DMS53 treated with DMSO at 0.1 percent for 48 hours (cell line): Measurements from ENCODE around the gene PHRF1.

Source experiments
- DNase-seq: peaks from one replicate; lab custom pipeline; 2025; ENCODE audit not compliant: unreplicated experiment; lab: John Stamatoyannopoulos, UW

Gene PHRF1

DNA sequence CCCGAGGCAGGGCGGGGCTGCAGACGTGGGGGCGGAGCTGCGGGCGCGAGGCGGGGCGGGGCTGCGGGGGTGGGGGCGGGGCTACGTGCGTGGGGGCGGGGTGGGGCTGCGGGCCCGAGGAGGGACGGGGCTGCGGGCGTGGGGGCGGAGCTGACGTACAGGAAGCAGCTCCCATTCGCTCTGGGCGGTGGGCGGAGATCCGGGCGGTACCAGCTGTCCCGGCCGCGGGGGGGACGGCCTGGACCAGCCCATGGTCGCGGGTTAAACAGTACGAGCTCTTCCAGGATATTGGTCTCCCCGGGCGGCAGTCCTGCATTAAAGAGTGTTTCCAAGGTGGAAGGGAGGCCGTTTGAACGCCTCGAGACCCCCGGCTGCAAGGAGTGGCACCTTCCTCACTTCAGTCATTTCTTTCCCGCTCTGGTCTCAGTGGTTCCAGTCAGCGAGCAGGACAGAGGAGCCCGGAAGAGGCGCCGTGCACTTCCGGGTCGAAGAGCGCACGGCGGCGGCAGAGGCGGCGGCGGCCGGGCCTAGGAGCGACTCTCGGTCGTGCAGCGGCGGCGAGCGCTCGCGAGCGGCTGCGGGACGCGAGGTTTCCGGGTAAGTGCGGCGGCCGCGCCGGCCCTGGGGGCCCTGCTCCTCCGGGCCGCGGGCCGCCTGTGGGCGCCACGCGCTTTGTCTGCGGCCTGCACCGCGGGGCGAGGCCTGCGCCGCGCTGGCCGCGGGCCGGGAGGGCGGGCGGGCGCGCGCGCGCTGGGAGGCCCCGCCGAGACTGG lies at the start of gene PHRF1:
TSS of gene PHRF1 (plus strand) at position 475 of the 773 bp plus-strand sequence. CDS start 5,043 bp downstream, outside the sequence.
- DNase-seq = peak; percentile 95

DNA sequence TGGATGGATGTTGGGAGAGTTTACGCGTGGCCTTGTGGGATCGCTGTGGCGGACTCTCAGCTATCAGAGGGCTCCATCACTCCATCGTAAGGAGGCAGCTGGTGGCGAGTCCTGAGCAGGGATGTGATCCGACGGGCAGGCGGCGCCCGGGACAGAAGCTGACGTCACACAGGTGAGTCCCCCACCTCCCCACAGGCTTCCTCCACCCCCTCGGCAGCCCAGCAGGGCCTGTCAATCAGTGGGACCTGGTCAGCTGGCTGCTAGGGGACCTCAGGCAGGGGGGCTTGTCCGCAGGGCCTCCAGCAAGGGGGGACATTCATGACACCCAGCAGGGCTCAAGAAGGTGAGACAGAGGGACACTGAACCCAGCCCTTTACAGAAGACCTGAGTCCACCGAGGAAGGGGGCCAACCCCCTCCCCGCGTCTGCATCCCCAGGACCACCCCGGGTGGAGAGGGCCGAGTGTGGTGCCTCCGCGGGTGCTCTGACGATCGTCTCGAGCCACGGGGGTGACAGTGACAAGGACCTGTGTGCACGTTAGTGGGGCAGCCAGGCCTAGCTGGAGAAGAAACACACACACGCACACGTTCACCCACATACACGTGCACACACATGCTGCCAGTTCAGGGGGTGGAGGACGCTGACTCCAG lies 48.0 kb upstream of the PHRF1 start:
- DNase-seq = no peak

DNA sequence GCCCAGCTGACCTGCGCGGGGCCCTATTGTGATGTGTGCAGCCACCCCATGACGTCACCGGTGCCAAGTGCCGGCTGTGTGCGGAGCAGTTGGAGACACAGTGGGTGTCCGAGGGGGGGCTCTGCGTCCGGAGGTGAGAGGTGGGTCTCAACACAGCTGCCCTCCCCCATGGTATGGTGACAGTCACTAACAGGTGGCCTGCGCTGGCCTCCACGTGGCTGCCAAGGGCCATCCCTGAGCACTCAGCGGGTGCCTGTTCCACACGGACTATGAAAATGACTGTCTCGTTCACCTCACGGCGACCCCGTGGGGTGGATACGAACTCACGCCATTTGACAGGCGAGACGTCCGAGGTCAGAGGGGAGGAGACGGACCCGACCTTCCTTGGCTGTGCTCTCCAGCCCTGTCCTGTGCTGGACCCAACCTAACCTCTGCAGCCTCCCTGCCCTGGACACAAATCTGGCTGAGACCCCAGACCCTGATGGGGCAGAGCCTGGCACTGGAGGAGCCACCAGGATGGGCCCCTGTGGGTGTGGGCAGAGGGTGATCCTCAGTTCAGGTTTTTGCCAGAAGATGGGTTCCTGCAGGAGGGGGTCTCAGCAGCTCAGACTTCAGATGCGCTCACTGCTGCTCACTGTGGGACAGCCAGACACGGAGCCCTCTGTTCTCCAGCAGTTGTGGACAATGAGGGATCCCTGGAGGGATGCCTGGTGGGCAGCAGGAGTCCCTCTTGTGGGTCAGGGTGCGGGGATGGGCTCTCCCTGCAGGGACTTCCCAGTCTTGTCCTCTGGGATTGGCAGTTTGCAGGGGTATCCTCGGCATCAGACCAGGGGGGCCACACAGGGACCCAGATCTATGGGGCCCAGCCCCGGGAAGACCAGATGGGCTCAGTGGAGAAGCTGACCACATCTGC lies 47.2 kb upstream of the PHRF1 start:
- no peak for DNase-seq

- no peak for DNase-seq
These were observed 46.4 kb upstream of the PHRF1 start for GRCh38 chr11:529728-530411.

DNA sequence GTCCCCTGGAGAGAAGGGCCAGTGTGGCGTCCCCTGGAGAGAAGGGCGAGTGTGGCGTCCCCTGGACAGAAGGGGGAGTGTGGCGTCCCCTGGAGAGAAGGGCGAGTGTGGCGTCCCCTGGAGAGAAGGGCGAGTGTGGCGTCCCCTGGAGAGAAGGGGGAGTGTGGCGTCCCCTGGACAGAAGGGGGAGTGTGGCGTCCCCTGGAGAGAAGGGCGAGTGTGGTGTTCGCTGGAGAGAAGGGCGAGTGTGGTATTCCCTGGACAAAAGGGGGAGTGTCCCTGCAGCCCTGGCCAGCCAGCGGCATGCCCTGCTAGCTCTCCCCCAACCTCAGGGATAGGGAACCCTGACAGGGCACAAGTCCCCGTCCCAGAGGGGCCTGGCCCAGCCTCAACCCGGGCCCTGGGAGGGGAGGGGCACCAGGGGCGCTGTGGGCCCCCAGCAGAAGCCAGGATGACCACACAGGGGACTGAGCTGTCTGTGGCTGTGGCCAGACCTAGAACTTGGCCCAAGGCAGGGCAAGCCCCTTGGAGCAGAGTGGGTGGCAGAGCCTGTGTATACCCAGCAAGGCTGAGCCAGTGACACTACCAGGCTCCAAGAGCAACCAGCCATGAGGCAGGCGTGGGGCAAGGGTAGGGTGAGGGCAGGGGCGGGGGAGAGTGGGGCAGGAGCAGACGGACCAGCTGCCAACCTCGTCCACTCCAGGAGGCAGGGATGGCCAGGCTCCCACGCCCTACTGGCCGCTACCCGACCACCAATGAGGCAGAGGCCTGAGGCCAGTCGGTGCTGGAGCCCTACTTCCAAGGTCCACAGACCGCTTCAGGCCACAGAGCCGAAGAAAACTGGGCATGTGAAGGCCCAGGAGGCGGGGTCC lies 45.1 kb upstream of the PHRF1 start:
- DNase-seq = no peak

DNA sequence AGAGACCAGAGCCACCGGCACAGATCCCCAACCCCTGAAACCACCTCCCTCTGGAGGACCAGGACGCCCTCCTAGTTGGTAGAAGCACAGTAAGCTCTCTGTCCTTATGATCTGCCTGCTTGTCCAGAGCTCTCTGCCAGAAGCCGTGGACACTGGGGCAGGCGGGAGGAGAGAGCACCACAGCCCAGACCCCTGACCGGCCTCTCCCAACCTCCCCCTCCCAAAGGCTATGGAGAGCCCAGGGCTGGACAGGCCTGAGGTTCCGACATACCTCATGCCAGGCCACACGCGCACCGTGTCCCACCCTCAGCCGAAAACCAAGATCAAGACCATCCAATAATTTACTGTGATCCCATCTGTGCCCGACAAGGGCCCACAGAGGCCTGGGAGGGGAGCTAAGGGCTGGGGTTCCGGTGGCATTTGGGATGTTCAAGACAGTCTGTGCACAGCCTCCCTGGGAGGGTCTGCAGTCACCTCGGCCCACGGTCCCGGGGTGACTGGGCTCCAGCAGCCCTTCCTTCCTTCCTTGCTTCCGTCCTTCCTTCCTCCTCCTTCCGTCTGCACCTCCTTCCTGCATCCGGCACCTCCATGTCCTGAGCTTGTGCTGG lies 44.2 kb upstream of the PHRF1 start:
- DNase-seq = no peak

DNA sequence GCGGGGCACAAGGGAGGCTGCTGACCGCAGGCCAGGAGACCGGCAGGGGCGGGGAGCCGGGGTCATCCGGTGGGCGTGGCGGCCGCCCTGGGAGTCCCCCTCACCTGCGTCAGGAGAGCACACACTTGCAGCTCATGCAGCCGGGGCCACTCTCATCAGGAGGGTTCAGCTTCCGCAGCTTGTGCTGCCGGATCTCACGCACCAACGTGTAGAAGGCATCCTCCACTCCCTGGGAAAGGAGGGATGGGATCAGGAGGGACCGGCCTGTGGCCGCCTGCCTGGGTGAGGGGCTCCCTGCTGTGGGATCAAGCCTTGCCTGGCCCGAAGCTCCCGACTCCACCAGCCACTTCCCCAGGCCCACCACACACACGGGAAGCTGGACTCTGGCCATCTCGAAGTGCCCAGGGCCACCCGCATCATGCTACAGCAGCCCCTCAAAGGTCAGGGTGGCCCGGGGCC lies 43.7 kb upstream of the PHRF1 start:
- no peak for DNase-seq

DNA sequence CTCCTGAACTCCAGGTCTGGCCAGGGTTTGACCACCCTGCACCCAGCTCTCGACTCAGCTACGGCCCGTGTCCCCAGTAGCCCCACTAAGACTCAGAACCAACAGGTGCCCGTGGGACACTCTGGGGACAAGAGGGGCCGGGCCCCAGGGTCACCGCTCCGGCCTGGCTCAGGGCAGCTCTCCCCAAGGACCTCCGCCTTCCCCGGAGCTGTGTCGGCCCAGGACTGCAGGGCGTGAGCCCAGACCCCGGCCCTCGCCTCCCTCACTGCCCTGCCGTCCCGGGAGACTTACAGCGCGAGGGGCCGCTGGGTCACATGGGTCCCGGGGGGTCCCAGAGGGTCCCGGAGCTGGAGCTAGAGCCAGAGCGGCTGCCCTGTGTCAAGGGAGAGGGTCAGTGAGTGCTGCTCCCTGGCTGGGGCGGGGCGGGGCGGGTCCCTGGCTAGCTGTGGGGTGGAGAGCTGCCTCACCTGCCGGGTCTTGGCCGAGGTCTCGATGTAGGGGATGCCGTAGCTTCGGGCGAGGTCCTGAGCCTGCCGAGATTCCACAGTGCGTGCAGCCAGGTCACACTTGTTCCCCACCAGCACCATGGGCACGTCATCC lies 43.2 kb upstream of the PHRF1 start:
- no peak for DNase-seq

DNA sequence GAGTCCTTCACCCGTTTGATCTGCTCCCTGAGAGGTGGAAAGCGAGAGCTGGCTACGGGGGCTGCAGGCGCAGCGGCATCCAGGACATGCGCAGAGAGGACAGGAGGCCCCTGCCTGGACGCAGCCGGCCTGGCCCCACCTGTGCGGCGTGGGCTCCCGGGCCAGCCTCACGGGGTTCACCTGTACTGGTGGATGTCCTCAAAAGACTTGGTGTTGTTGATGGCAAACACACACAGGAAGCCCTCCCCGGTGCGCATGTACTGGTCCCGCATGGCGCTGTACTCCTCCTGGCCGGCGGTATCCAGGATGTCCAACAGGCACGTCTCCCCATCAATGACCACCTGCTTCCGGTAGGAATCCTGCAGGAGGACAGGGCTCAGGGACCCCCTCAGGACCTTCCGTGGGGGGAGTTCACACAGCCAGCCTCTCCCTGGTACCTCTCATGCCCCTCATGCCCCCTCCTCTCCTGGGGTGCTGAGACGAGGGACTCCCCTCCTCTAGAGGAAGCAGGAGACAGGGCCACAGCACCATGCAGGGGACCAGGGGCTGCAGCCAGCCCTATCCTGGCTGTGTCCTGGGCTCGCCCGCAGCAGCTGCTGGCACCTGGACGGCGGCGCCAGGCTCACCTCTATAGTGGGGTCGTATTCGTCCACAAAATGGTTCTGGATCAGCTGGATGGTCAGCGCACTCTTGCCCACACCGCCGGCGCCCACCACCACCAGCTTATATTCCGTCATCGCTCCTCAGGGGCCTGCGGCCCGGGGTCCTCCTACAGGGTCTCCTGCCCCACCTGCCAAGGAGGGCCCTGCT lies 42.5 kb upstream of the PHRF1 start:
- no peak for DNase-seq

DNA sequence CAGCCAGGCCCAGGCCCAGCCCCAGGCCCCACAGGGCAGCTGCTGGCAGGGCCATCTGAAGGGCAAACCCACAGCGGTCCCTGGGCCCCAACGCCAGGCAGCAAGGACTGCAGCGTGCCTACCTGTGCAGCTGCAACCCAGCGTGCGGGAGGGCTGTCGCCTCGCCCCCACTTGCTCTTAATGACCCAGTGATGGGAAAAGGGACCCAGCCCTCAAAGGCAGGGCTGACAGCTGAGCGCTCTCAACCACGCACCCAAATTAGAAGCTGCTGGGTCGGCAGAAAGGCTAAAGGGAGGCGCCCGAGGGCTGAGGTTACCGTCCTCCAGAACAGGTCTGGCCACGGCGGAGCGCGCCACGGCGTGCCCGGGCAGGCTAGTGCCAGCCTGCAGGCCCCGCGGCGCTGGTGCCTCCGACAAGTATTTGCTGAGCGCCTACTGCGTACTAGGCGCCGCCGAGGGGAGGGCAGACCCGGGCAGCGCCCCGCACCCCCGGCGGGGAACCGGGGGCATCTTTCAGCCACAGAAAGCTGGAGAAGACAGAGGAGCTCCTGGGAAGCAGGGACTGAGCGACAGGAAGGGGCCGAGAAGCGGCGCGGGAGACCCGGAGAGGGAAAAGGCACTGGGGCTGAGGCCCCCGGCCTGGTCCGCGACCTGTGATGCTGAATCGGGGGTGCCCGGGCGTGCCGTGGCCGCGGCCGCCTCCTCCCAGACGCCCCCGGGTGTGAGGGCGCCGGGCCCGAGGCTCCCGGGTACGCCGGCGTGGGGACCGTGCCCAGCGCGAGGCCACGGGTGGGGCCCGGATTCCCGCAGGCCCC lies 41.7 kb upstream of the PHRF1 start:
- DNase-seq = peak; percentile 42

DNA sequence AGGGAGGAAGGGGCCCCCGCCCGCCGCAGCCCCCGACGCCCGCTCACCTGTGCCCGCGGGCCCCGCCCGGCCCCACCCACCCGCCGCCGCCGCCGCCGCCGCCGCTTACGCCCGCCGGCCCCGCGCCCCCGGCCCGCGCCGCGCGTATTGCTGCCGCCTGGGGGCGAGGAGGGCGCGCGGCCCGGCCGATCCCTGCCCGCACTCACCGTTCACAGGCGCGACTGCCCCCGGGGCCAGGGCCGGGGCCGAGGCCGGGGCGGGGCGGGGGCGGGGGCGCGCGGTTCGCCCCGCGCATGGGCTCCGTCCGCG lies 41.1 kb upstream of the PHRF1 start:
- DNase-seq = no peak

GRCh38 chr11:535519-536454 lies 40.5 kb upstream of the PHRF1 start, which contains the start of gene HRAS:
Gene HRAS (minus strand): TSS chr11:535576.
- DNase-seq = peak; percentile 96

DNA sequence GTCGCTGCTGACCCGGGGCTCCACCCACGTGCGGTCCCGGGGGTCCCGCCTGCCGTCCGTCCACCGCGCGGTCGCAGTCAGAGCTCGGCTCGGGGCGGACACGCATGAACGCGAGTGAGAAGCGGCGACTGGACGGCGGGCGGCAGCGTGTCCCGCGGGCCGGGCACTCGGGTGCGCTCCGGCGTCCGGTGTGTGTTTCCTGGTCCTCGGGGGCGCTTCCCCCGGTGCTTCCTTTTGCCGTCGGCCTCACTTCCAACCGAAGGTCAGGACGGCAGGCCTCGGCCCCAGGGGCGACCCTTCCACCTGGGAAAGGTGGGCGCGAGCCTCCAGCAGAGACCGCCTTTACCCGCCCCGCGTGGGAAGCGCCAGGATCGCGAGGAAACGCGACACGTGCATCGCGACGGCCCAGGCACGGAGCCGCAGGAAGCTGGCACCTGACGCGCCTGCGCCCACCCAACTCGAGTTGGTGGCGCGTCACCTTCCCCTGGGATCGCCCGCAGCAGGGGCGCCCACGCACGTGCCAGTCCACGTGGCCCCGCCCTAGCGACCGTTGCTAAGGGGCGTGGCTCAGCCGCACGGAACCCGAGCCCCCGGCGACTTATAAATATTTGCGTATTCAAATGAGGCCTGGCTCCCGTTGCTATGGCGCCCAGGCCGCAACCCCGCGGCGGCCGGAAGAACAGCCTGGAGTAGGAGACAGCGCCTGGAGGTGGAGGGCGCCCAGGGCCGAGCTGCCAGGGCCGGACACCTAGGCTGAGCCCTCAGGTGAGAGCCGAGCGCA lies 39.2 kb upstream of the PHRF1 start, which contains the start of gene LRRC56:
TSS of gene LRRC56 (plus strand) at position 687 of the 781 bp plus-strand sequence. CDS start 3,158 bp downstream, outside the sequence.
- DNase-seq = peak; percentile 93

DNA sequence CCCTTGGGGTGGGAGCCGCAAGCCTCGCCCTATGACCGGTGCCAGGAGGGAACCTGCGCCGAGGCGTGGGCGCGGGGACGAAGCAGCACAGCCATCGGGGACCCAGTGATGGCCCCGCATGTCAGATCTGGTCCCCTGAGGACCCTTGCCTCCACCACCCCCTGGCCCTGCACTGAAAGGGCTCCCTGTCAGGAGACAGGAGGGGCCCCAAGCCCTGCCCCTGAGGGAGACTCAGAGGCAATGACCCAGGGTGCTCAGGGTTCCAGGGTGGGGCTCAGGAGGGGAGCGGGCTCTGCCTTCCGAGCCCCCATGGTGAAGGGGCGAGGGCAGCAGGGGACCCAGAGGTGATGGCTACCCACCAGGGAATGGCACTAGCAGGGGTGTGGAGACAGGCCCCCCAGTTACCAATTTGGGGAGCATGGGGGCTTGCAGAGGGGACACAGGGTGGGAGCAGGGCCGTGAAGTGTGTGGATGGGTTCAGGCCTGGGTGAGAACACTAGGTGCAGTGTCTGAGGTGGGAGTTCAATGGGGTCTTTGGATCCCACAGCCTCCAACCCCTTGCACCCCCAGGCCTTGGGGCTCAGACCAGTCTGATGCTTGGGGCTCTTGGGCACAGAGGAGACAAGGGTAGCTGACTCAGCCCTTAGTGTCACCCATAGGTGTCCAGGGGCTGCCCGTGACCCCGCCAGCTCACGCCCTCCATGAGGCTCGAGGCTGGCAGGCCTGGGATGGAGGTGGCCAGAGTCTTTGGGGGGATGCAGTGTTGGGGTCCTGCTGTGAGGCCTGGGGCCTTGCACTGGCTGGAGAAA lies 38.4 kb upstream of the PHRF1 start:
- DNase-seq = no peak
